H1 (cell line): Measurements from ENCODE around the gene C1GALT1.

Experiments used
- CHD2 ChIP-seq: IDR thresholded peaks from 2 replicates; pipeline ENCODE4 v1.6.1; 2012; ENCODE audit warnings: low read length, improper control_type of control experiment
- CTCF ChIP-seq, 3 experiments: IDR thresholded peaks; 1 replicate in 2 of 3; 2 replicates in 1 of 3; pipeline versions ENCODE4 v1.5.1 to v1.6.1; 2011; ENCODE audit warnings: low read length in 3 of 3, mild to moderate bottlenecking in 3 of 3, inconsistent platforms in 2 of 3, low read depth in 1 of 3, moderate library complexity in 1 of 3; ENCODE audit not compliant: insufficient read depth in 1 of 3; ENCODE audit errors: control extremely low read depth in 1 of 3

DNA sequence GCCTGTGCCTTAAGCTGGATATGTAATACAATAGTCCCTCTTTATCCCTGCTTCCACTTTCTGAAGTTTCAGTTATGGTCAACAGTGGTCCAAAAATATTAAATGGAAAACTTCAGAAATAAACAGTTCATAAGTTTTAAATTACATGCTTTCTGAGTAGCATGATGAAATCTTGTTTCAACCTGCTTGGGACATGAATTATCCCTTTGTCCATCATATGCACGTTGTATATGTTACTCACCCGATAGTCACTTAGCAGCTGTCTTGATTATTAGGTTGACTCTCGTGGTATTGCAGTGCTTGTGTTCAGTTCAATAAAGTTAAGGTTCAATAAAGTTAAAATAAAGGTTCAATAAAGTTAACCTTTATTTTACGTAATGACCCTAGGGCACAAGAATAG lies 25.5 kb downstream of the C1GALT1 start:
- TF ChIP-seq CHD2, result no peak
- no peak for TF ChIP-seq CTCF (IDR thresholded peaks at IDR 0.05; ENCODE audit: control extremely low read depth in 1 of 3, insufficient read depth in 1 of 3, low read depth in 1 of 3, low read length in 3 of 3)
